Measurements from ENCODE around the gene TP53INP2.
"Not testable (repeated sequence)": the region's sequence is repeated elsewhere in the genome, so short reads cannot be mapped to it uniquely, and the experiment has no call there.

Gene TP53INP2

DNA sequence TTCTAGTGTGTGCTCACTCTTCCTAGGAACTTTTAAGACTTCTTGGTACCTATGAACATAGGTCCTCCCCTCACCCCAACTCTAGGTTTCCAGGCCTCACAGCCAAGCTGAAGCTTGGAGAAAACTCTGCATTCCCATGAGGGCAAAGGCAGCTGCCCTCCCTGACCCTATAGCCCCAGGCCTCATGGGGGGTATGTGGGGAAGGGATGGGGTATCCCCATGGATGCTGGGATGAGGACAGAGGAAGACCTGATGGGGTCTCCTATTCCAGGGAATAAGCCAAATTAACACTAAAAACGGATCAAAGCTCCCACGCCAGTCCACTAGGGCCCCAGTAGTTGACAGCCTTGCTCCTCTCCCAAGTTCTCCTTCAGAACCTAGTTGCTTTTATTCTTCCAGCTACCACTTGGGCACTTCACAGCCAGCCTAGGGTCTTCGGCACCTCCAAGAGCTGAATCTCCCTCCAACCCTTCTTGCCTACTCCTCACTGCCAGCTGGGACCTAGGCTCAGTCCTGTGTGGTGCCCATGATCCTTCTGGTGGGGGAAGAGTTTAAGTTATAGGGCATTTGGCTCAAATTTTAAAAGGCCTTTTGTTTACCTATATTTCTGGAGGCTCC is 7.8 kb downstream of the TP53INP2 start:
- Histone ChIP-seq H3K27me3 (replicated peaks; ENCODE audit: control insufficient read depth, insufficient read depth, low read length) (no peaks in the 10 kb centered on the region), H3K36me3 (ENCODE audit: control insufficient read depth, insufficient read depth, low read length) (peaks cover 1% of the 10 kb centered on the region; the same call in 1 of the 2 replicates), H3K4me3 (replicated peaks; ENCODE audit: low read depth, low read length) (no peak overlapping the region)
- TF ChIP-seq, protein P1, sequence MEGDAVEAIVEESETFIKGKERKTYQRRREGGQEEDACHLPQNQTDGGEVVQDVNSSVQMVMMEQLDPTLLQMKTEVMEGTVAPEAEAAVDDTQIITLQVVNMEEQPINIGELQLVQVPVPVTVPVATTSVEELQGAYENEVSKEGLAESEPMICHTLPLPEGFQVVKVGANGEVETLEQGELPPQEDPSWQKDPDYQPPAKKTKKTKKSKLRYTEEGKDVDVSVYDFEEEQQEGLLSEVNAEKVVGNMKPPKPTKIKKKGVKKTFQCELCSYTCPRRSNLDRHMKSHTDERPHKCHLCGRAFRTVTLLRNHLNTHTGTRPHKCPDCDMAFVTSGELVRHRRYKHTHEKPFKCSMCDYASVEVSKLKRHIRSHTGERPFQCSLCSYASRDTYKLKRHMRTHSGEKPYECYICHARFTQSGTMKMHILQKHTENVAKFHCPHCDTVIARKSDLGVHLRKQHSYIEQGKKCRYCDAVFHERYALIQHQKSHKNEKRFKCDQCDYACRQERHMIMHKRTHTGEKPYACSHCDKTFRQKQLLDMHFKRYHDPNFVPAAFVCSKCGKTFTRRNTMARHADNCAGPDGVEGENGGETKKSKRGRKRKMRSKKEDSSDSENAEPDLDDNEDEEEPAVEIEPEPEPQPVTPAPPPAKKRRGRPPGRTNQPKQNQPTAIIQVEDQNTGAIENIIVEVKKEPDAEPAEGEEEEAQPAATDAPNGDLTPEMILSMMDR (IDR thresholded peaks at IDR 0.05; ENCODE audit: insufficient read depth, low read length, poor library complexity, severe bottlenecking) = no peak
- no peak for DNase-seq (ENCODE audit: extremely low read depth, insufficient read length)

DNA sequence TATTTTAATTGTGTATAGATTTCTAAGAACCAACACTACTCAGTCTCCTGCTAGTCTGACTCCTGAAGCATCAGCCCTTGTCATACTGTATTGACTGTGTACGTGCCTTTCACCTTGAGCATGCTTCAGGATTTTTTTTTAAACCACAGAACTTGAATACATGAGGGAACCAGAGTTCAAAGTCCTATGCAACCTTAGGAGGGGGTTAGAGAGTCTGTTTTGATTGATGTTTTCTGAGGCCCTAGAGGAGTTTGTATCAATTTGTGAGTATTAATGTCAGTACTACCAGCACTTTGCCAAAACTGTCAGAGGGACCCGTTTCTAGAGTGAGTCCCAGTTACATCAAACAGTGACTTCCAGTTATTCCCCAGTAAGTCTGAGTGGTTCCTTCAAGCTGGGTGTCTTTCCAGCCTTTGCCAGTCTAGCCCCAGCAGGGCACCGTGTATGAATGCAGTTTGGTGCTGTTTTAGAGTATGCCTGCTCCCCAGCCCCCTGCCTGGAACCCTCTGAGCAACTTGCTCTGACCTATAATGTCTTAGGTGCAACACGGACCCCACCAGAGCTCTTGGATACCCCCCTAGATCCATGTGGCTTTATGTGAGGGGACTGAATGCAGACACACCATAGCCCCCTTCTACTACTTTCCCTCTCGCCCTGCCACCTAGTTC is 8.5 kb downstream of the TP53INP2 start:
- TF ChIP-seq, protein P1 (IDR thresholded peaks at IDR 0.05; ENCODE audit: insufficient read depth, low read length, poor library complexity, severe bottlenecking) = no peak
- H3K27me3 ChIP-seq (replicated peaks; ENCODE audit: control insufficient read depth, insufficient read depth, low read length) = no peaks in the 10 kb centered on the region
- peaks cover 1% of the 10 kb centered on the region; the same call in 1 of the 2 replicates for H3K36me3 ChIP-seq (ENCODE audit: control insufficient read depth, insufficient read depth, low read length)
- DNase-seq (ENCODE audit: extremely low read depth, insufficient read length) = no peak
- no peak overlapping the region for H3K4me3 ChIP-seq (replicated peaks; ENCODE audit: low read depth, low read length)

DNA sequence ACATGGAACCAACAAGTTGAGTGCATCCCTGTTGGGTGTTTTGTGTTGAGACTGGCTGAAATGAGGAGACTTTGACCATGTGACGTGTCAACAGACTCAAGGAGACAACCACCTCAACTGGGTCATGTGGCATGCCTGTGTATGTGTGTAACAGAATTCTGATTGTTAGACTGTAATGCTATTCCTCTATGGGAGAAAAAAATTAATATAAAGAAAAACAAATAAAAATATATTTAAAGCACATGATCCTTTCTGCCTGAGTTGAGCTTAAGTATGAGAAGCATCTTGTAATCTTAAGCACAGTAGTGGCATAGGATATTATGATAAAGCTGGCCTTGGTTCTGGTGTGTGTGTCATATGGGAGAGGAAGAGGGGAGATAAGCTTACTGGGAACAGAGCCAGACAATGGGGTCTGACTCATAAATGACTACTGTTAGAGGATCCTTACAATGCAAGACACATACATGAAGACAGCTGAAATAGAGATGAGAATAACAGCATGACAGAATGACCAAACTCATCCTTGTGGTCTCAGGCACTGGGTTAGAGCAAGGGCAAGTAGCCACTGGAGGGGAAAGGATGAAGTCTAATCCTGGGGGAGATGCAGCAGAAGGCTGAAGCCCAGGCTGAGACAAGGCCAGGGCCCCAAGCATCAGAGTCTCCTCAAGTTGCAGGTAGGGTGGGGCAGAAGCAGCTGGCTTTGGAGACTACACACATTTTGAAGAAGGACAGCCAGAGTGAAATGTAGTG is 9.2 kb downstream of the TP53INP2 start:
- Histone ChIP-seq H3K27me3 (replicated peaks; ENCODE audit: control insufficient read depth, insufficient read depth, low read length) (no peaks in the 10 kb centered on the region), H3K36me3 (ENCODE audit: control insufficient read depth, insufficient read depth, low read length) (peaks cover 1% of the 10 kb centered on the region; the same call in 1 of the 2 replicates), H3K4me3 (replicated peaks; ENCODE audit: low read depth, low read length) (no peak overlapping the region)
- DNase-seq (ENCODE audit: extremely low read depth, insufficient read length) = peak; percentile 44
- TF ChIP-seq, protein P1 (IDR thresholded peaks at IDR 0.05; ENCODE audit: insufficient read depth, low read length, poor library complexity, severe bottlenecking) = no peak

DNA sequence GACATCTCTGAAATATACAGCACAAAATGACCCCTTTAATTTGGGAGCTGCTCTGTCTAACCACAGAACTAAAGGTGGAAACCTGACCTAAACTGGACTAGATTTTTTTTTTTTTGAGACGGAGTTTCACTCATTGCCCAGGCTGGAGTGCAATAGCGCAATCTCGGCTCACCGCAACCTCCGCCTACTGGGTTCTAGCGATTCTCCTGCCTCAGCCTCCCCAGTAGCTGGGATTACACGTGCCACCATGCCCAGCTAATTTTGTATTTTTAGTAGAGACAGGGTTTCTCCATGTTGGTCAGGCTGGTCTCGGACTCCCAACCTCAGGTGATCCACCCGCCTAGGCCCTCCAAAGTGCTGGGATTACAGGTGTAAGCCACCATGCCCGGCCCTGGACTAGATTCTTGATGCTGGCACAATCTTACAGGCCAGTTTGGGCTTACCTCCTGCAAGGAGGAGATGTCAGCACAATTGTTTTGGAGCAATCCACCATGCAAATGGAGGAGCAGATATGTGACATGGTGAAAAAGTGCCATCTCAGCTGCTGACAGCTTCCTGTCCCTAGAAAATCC is 9.9 kb downstream of the TP53INP2 start:
- H3K4me3 ChIP-seq (replicated peaks; ENCODE audit: low read depth, low read length); DNase-seq (ENCODE audit: extremely low read depth, insufficient read length); H3K27me3 ChIP-seq (replicated peaks; ENCODE audit: control insufficient read depth, insufficient read depth, low read length); H3K36me3 ChIP-seq (ENCODE audit: control insufficient read depth, insufficient read depth, low read length): not testable (repeated sequence)

DNA sequence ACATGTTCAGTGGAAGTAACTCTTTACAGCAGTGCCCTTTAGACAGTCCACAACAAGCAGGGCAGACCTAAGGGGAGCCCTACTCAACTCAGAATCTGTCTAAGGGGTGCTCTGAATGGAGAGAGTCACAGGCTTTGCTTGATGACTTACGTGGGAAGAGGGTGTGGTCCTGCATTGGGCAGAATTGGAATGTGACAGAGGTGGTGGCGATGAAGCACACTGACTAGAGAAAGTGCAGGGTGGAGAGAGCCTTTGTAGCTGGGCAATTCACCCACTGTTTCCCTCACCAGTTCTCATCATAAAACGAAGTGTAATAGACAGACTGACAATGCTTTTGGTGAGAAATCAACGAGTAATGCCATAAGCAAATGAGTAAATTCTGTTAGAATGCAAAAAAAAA is 11.2 kb downstream of the TP53INP2 start:
- H3K36me3 ChIP-seq (ENCODE audit: control insufficient read depth, insufficient read depth, low read length) = peaks cover 1% of the 10 kb centered on the region; the same call in 1 of the 2 replicates
- DNase-seq (ENCODE audit: extremely low read depth, insufficient read length) = no peak
- TF ChIP-seq, protein P1 (IDR thresholded peaks at IDR 0.05; ENCODE audit: insufficient read depth, low read length, poor library complexity, severe bottlenecking) = no peak

DNA sequence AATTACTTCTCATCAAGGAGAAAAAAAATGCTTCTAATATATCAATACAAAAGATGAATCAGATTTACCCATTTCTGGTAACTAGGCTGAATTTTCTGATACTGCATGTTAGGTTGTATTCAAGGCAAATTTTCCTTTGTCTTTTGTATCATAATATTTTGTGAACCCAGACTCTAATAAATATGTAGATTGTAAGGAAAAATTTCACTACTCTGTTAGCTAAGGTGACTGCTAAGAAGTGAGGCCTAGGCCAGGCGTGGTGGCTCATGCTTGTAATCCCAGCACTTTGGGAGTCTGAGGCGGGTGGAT is 12.7 kb downstream of the TP53INP2 start:
- TF ChIP-seq, protein P1 (IDR thresholded peaks at IDR 0.05; ENCODE audit: insufficient read depth, low read length, poor library complexity, severe bottlenecking) = no peak
- DNase-seq (ENCODE audit: extremely low read depth, insufficient read length) = no peak
- H3K36me3 ChIP-seq (ENCODE audit: control insufficient read depth, insufficient read depth, low read length) = 0 out of 2 replicates have a peak, but pooled peaks cover 1% of the 10 kb centered on the region
- H3K4me3 ChIP-seq (replicated peaks; ENCODE audit: low read depth, low read length) = no peak overlapping the region
- no peaks in the 10 kb centered on the region for H3K27me3 ChIP-seq (replicated peaks; ENCODE audit: control insufficient read depth, insufficient read depth, low read length)

More for the DNA sequence above, 11.2 kb downstream of the TP53INP2 start:
- H3K27me3 ChIP-seq (replicated peaks; ENCODE audit: control insufficient read depth, insufficient read depth, low read length) = no peaks in the 10 kb centered on the region
- no peak overlapping the region for H3K4me3 ChIP-seq (replicated peaks; ENCODE audit: low read depth, low read length)

All from GM06990 (cell line).